HepG2 (cell line): Measurements from ENCODE around the gene DMKN. TPM values are rescaled to one million over a fixed set of nuclear protein-coding genes. Genes with fewer than 3 reads are reported as not detected.

Experiments
- ATAC-seq: fragments of 200-7000 bp; cut with Tn5 transposase; 3 replicates; pipeline ENCODE4 v1.9.1; 2020; ENCODE audit warnings: mild to moderate bottlenecking, moderate library complexity
- BruUV-seq: library from RNA; stranded (reverse); fragments of 400-500 nt; replicated peaks from 2 replicates; lab custom pipeline; 2021; lab: Mats Ljungman, UMichigan
- CTCF ChIA-PET: fragments of 300-600 bp; formaldehyde crosslinking; extraction: SDS; loops from one replicate; lab custom pipeline; 2021; ENCODE audit warnings: low total read pairs, inconsistent platforms, low intra/inter-chr PET ratio; lab: Yijun Ruan, JAX
- POLR2A ChIA-PET: fragments of 350-600 bp; sonication (Branson Sonifier 250); formaldehyde crosslinking; loops from one replicate; lab custom pipeline; 2020; ENCODE audit warnings: antibody characterized with exemption, inconsistent platforms; lab: Yijun Ruan, JAX
- DNase-seq: peaks from one replicate; pipeline ENCODE4 v3.0.0-alpha.2; 2015; ENCODE audit warnings: low spot score
- FAIRE-seq: peaks from 3 replicates; lab custom pipeline; 2011; peaks lifted over from hg19 to GRCh38; lab: Jason Lieb, UNC
- H2AFZ ChIP-seq: one replicate; pipeline ENCODE4 v1.6.1; 2011; ENCODE audit warnings: low read length, inconsistent platforms
- H3K27ac ChIP-seq: fragments of 300-600 bp; 3 replicates; pipeline ENCODE4 v1.8.0; 2011; ENCODE audit warnings: mixed run types, mild to moderate bottlenecking, mixed read lengths, low read length, inconsistent platforms; ENCODE audit not compliant: insufficient read depth; ENCODE audit errors: extremely low read length
- H3K27me3 ChIP-seq, 2 experiments: fragments of 200-600 bp in 1 of 2; 2 replicates in 1 of 2; 3 replicates in 1 of 2; pipeline versions ENCODE4 v1.6.0 to v1.8.0; 2011; ENCODE audit warnings: low read length in 2 of 2, mild to moderate bottlenecking in 2 of 2, moderate library complexity in 2 of 2, inconsistent platforms in 1 of 2; ENCODE audit not compliant: insufficient read depth in 2 of 2, control insufficient read depth in 1 of 2
- H3K36me3 ChIP-seq, 2 experiments: fragments of 200-600 bp in 1 of 2; replicated peaks in 1 of 2; 2 replicates in 1 of 2; 3 replicates in 1 of 2; pipeline versions ENCODE4 v1.5.1 to v1.8.0; 2011; ENCODE audit warnings: low read length in 2 of 2, inconsistent platforms in 1 of 2; ENCODE audit not compliant: insufficient read depth in 2 of 2, control insufficient read depth in 1 of 2
- H3K4me1 ChIP-seq: 2 replicates; pipeline ENCODE4 v1.5.1; 2012; ENCODE audit warnings: low read length, inconsistent platforms; ENCODE audit not compliant: insufficient read depth
- H3K4me2 ChIP-seq: 2 replicates; pipeline ENCODE4 v1.6.0; 2011; ENCODE audit warnings: low read depth, low read length, inconsistent platforms
- H3K4me3 ChIP-seq, 3 experiments: fragments of 200-600 bp in 1 of 3; sonication (generic), shearing (Covaris generic) in 1 of 3; replicated peaks in 1 of 3; 2 replicates each; pipeline ENCODE4 v1.5.1; 2011 to 2016; ENCODE audit warnings: low read length in 3 of 3, inconsistent platforms in 2 of 3, low read depth in 2 of 3, mild to moderate bottlenecking in 2 of 3, control low read depth in 1 of 3, mixed read lengths in 1 of 3; ENCODE audit not compliant: insufficient read depth in 1 of 3
- H3K79me2 ChIP-seq: one replicate; pipeline ENCODE4 v1.6.1; 2011; ENCODE audit warnings: low read length, inconsistent platforms; ENCODE audit not compliant: insufficient read depth
- H3K9ac ChIP-seq: 2 replicates; pipeline ENCODE4 v1.6.0; 2011; ENCODE audit warnings: mild to moderate bottlenecking, low read depth, low read length, inconsistent platforms; ENCODE audit not compliant: insufficient read depth
- H3K9me3 ChIP-seq: 2 replicates; pipeline ENCODE4 v1.5.1; 2012; ENCODE audit warnings: mild to moderate bottlenecking, low read length
- H4K20me1 ChIP-seq: 2 replicates; pipeline ENCODE4 v1.6.0; 2011; ENCODE audit warnings: inconsistent platforms, mild to moderate bottlenecking, low read length, moderate library complexity; ENCODE audit not compliant: insufficient read depth
- AGO2 ChIP-seq: fragments of 200-400 bp; formaldehyde crosslinking; optimal IDR thresholded peaks from 2 replicates; pipeline ENCODE3; 2017; ENCODE audit warnings: mild to moderate bottlenecking, low read depth, low read length, moderate library complexity
- CBFB ChIP-seq: sonication (generic); formaldehyde crosslinking; IDR thresholded peaks from 2 replicates; pipeline ENCODE4 v1.4.0; 2020; ENCODE audit warnings: missing genetic modification reagents
- CHD4 ChIP-seq: fragments of 200-600 bp; sonication (generic); IDR thresholded peaks from 2 replicates; pipeline ENCODE4 v1.7.0; 2017; ENCODE audit warnings: mild to moderate bottlenecking, low read length, borderline replicate concordance
- ESRRA ChIP-seq: sonication (generic); formaldehyde crosslinking; IDR thresholded peaks from 2 replicates; pipeline ENCODE4 v1.5.1; 2020; ENCODE audit warnings: mild to moderate bottlenecking, low read depth, missing genetic modification reagents
- EZH2 ChIP-seq: conservative IDR thresholded peaks from 2 replicates; pipeline ENCODE4 v1.6.1; 2012; ENCODE audit warnings: mild to moderate bottlenecking, low read depth, low read length, moderate library complexity
- MAFK ChIP-seq, 2 experiments: IDR thresholded peaks in 1 of 2; conservative IDR thresholded peaks in 1 of 2; 2 replicates each; pipeline ENCODE4 v1.6.1; 2011; ENCODE audit warnings: improper control_type of control experiment in 2 of 2, low read length in 2 of 2
- ZC3H4 ChIP-seq: sonication (generic); formaldehyde crosslinking; IDR thresholded peaks from 2 replicates; pipeline ENCODE4 v1.4.0; 2020; ENCODE audit warnings: missing genetic modification reagents, borderline replicate concordance
- ZNF160 ChIP-seq: sonication (generic); formaldehyde crosslinking; IDR thresholded peaks from 2 replicates; pipeline ENCODE4 v1.8.0; 2022; ENCODE audit warnings: mild to moderate bottlenecking, inconsistent platforms, missing genetic modification reagents
- ZNF274 ChIP-seq: sonication (generic); formaldehyde crosslinking; IDR thresholded peaks from 2 replicates; pipeline ENCODE4 v1.5.1; 2020; ENCODE audit warnings: mild to moderate bottlenecking, missing genetic modification reagents
- ZNF781 ChIP-seq: sonication (generic); formaldehyde crosslinking; IDR thresholded peaks from 2 replicates; pipeline ENCODE4 v1.5.1; 2020; ENCODE audit warnings: borderline replicate concordance, mild to moderate bottlenecking, missing genetic modification reagents; ENCODE audit errors: not compliant biosample characterization
- ZSCAN9 ChIP-seq: IDR thresholded peaks from 2 replicates; pipeline ENCODE4 v1.6.1; 2016; ENCODE audit warnings: borderline replicate concordance
- WGBS: methylation state at CpG from one replicate; pipeline ENCODE4 v1.1.6; 2017; ENCODE audit warnings: low lambda C conversion rate; 5-methylcytosine and 5-hydroxymethylcytosine counted together
- in situ Hi-C: cut with HindIII; loops from 2 replicates; pipeline ENCODE4 v1.10.0; 2017; ENCODE audit warnings: low pct_unique_long_range_greater_than_20kb; ENCODE audit not compliant: extremely low pct_ligation_motif_present
- intact Hi-C: fragments of 100-400 bp; cut with micrococcal nuclease; formaldehyde crosslinking; loops from one replicate; pipeline ENCODE4 v1.10.0; 2022; ENCODE audit not compliant: unreplicated experiment
- polyA plus RNA-seq, 8 experiments: library from polyadenylated mRNA; depleted of rRNA in 3 of 8; stranded (reverse) in 7 of 8; unstranded in 1 of 8; fragments of >200 nt; fragmentation: Illumina TruSeq in 4 of 8; extraction: Trizol in 4 of 8; gene quantifications; 2 replicates each; pipeline versions ENCODE4 v1.2.1 to v1.2.3, GENCODE V29; 2011 to 2016; ENCODE audit warnings: low read depth in 4 of 8, missing spikeins in 1 of 8, mixed read lengths in 1 of 8; ENCODE audit not compliant: insufficient read depth in 1 of 8
- total RNA-seq, 5 experiments: library from RNA; depleted of rRNA; stranded (reverse); fragments of >200 nt; fragmentation: Illumina TruSeq; extraction: Trizol; gene quantifications; 2 replicates each; pipeline ENCODE4 v1.2.3, GENCODE V29; 2016; ENCODE audit warnings: low read depth in 1 of 5
- TF ChIP-seq, protein P1 (sequence below): sonication (generic); formaldehyde crosslinking; IDR thresholded peaks from 2 replicates; pipeline ENCODE4 v1.5.1; 2020; ENCODE audit warnings: mild to moderate bottlenecking, missing genetic modification reagents, moderate library complexity

The DMKN gene
- total and polyA plus RNA-seq, 2 of the 13 experiments (the other 11 are each of a cell fraction or from before 2014, with no cell fraction given): 50.8 to 57.1 TPM

DNA sequence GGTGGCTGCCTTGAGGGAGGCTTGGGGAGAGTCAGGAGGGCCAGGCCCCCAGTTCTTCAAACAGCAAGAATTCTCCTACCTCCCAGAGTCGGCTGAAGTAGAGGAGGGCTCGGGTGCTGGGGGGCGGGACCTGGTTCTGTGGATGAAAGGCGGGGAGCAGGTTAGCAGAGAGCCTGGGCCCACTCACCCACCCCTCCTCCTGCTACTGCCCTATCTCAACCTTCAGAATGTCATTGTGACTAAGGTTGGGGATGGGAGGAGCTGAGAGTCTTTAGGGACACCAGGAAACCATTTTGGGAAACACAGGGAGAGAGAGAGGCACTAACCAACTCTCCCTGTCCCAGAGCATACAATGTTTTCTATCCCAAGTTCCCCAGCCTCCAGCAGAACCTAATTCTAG lies 10.7 kb downstream of the DMKN start:
- H3K4me3 ChIP-seq: no peak overlapping the region
- peaks cover 17% of the 10 kb centered on the region for H3K4me1 ChIP-seq
- in situ Hi-C loops: no loop called here
- TF ChIP-seq CHD4 (no peak), ZSCAN9 (CRISPR knock-in tag) (no peak)
- H3K4me2 ChIP-seq: no peak overlapping the region
- ChIA-PET POLR2A (interaction anchor here (1.6 kb wide), 1 partner anchor 8 kb away, joined by 4 read pairs; no protein-coding TSS in a partner anchor), CTCF (no interaction called here)
- no peaks in the 10 kb centered on the region for H4K20me1 ChIP-seq
- no peaks in the 10 kb centered on the region for H3K79me2 ChIP-seq
- no peaks in the 10 kb centered on the region for H3K27me3 ChIP-seq
- 98% methylated on average over 4 of the region's 4 CpGs for WGBS
- no peak for DNase-seq
- H3K9me3 ChIP-seq: no peaks in the 10 kb centered on the region
- no peak for FAIRE-seq
- no TSS peak for BruUV-seq
- intact Hi-C loops: no loop called here
- no peak overlapping the region for H3K27ac ChIP-seq
- no peak overlapping the region for H2AFZ ChIP-seq
- H3K36me3 ChIP-seq: peaks cover 3 to 15% of the 10 kb centered on the region in 2 experiments; a peak in 3 of 5 replicates
- no peak for ATAC-seq
- no peak overlapping the region for H3K9ac ChIP-seq

DNA sequence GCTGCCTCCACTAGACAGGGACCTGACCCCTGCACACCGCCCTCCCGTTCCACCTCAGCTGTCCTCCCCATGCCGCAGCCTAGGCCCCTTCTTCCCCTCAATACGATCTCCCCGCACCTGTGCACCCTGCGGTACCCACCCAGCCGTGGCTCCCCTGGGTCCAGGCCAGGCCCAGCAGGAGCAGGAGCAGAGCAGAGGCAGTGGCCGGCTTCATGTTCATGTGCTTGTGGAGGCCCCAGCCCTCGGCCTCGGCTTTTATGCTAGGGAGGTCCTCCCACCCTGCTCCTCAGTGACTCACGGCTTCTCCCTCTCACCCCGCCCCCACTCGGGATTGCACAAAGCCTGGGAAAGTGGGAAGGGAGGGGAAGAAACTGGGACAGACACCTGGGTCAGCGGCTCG lies 11.8 kb downstream of the DMKN start:
- Histone ChIP-seq H3K9me3 (no peaks in the 10 kb centered on the region), H3K4me3 (no peak overlapping the region), H2AFZ (no peak overlapping the region), H3K36me3 (peaks cover 3 to 15% of the 10 kb centered on the region in 2 experiments; a peak in 3 of 5 replicates), H3K27me3 (no peaks in the 10 kb centered on the region), H3K4me1 (peaks cover 15% of the 10 kb centered on the region), H4K20me1 (no peaks in the 10 kb centered on the region), H3K9ac (no peak overlapping the region), H3K27ac (no peak overlapping the region), H3K4me2 (no peak overlapping the region), H3K79me2 (no peaks in the 10 kb centered on the region)
- in situ Hi-C loops: no loop called here
- no TSS peak for BruUV-seq
- POLR2A ChIA-PET: interaction anchor here (1.6 kb wide), 1 partner anchor 9 kb away, joined by 4 read pairs; no protein-coding TSS in a partner anchor
- no peak for ATAC-seq
- DNase-seq: no peak
- intact Hi-C loops: no loop called here
- CTCF ChIA-PET: no interaction called here
- no peak for FAIRE-seq
- 98% methylated on average over 12 of the region's 15 CpGs for WGBS
- TF ChIP-seq ZNF781 (CRISPR knock-in tag) (no peak), ZNF160 (CRISPR knock-in tag) (no peak), ESRRA (no peak), CBFB (CRISPR knock-in tag) (no peak), ZNF274 (CRISPR knock-in tag) (no peak), AGO2 (peak; percentile 52), MAFK (conservative IDR thresholded peaks at IDR 0.05 in 1 of 2, IDR thresholded peaks at IDR 0.05 in 1 of 2; ENCODE audit: low read length in 2 of 2) (no peak), EZH2 (no peak), ZC3H4 (CRISPR knock-in tag) (no peak)
- TF ChIP-seq, protein P1, sequence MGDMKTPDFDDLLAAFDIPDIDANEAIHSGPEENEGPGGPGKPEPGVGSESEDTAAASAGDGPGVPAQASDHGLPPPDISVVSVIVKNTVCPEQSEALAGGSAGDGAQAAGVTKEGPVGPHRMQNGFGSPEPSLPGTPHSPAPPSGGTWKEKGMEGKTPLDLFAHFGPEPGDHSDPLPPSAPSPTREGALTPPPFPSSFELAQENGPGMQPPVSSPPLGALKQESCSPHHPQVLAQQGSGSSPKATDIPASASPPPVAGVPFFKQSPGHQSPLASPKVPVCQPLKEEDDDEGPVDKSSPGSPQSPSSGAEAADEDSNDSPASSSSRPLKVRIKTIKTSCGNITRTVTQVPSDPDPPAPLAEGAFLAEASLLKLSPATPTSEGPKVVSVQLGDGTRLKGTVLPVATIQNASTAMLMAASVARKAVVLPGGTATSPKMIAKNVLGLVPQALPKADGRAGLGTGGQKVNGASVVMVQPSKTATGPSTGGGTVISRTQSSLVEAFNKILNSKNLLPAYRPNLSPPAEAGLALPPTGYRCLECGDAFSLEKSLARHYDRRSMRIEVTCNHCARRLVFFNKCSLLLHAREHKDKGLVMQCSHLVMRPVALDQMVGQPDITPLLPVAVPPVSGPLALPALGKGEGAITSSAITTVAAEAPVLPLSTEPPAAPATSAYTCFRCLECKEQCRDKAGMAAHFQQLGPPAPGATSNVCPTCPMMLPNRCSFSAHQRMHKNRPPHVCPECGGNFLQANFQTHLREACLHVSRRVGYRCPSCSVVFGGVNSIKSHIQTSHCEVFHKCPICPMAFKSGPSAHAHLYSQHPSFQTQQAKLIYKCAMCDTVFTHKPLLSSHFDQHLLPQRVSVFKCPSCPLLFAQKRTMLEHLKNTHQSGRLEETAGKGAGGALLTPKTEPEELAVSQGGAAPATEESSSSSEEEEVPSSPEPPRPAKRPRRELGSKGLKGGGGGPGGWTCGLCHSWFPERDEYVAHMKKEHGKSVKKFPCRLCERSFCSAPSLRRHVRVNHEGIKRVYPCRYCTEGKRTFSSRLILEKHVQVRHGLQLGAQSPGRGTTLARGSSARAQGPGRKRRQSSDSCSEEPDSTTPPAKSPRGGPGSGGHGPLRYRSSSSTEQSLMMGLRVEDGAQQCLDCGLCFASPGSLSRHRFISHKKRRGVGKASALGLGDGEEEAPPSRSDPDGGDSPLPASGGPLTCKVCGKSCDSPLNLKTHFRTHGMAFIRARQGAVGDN (CRISPR knock-in tag): peak; percentile 12; the same call in 1 of the 2 replicates
